Tibial nerve (tissue), 4 donors: ENCODE measurements around the gene TNFRSF18. TPM values are rescaled to one million over a fixed set of nuclear protein-coding genes. Genes with fewer than 3 reads are reported as not detected.
A peak's percentile ranks its signal among the peaks of the same experiment; 100 is the strongest.

Experiments used
- DNase-seq, 2 donors: peaks; one replicate each; pipeline ENCODE4 v3.0.0-alpha.2; 2019; ENCODE audit warnings: low spot score in 2 of 2
- H3K27ac ChIP-seq, 4 donors: fragments of 200-600 bp; sonication (generic) in 3 of 4; one replicate each; pipeline ENCODE4 v1.5.1; 2017 to 2019; ENCODE audit warnings: mild to moderate bottlenecking in 1 of 4
- H3K27me3 ChIP-seq, 2 donors: fragments of 200-600 bp; sonication (generic) in 1 of 2; one replicate each; pipeline versions ENCODE4 v1.5.1 to v1.6.0; 2017 to 2019
- H3K36me3 ChIP-seq, 3 donors: fragments of 200-600 bp; sonication (generic); one replicate each; pipeline ENCODE4 v1.5.1; 2018 to 2019
- H3K4me1 ChIP-seq, 4 donors: fragments of 200-600 bp; sonication (generic) in 3 of 4; one replicate each; pipeline ENCODE4 v1.5.1; 2017 to 2019
- H3K4me3 ChIP-seq, 4 donors: fragments of 200-600 bp; sonication (generic) in 3 of 4; one replicate each; pipeline ENCODE4 v1.5.1; 2017 to 2019; ENCODE audit warnings: mild to moderate bottlenecking in 1 of 4, moderate library complexity in 1 of 4
- H3K9me3 ChIP-seq, 4 donors: fragments of 200-600 bp; sonication (generic) in 3 of 4; one replicate each; pipeline ENCODE4 v1.5.1; 2017 to 2019
- CTCF ChIP-seq, 5 experiments: fragments of 200-600 bp in 3 of 5; fragments of 450-650 bp in 2 of 5; sonication (generic) in 3 of 5; IDR thresholded peaks; one replicate each; pipeline ENCODE4 v1.5.1; 2016 to 2019; ENCODE audit warnings: antibody characterized with exemption in 5 of 5, mild to moderate bottlenecking in 3 of 5, moderate library complexity in 2 of 5
- EP300 ChIP-seq, 2 donors: sonication (generic); formaldehyde crosslinking; IDR thresholded peaks; one replicate each; pipeline ENCODE4 v1.6.1; 2017; ENCODE audit warnings: antibody characterized with exemption in 2 of 2, mild to moderate bottlenecking in 1 of 2
- POLR2A ChIP-seq, 2 donors: fragments of 450-650 bp; IDR thresholded peaks; one replicate each; pipeline ENCODE4 v1.6.1; 2017; ENCODE audit warnings: antibody characterized with exemption in 2 of 2, mild to moderate bottlenecking in 2 of 2, moderate library complexity in 2 of 2
- WGBS, 2 donors: methylation state at CpG; one replicate each; pipeline ENCODE4 v1.1.5; 2018; 5-methylcytosine and 5-hydroxymethylcytosine counted together
- total RNA-seq, 4 donors: library from RNA; depleted of rRNA; stranded (reverse); fragments of >200 nt; gene quantifications; one replicate each; pipeline ENCODE4 v1.1.0, GENCODE V29; 2016

The TNFRSF18 gene
- total RNA-seq, 4 donors from 2014 or later = 0.44 TPM; not detected in 3

GRCh38 chr1:1230656-1231399 is 24.4 kb upstream of the TNFRSF18 start:
- 11 to 15% methylated on average over 24 of the region's 24 CpGs for WGBS, 2 donors
- peak overlapping the region; percentile 72 to 97 (median 90) for H3K27ac ChIP-seq

DNA sequence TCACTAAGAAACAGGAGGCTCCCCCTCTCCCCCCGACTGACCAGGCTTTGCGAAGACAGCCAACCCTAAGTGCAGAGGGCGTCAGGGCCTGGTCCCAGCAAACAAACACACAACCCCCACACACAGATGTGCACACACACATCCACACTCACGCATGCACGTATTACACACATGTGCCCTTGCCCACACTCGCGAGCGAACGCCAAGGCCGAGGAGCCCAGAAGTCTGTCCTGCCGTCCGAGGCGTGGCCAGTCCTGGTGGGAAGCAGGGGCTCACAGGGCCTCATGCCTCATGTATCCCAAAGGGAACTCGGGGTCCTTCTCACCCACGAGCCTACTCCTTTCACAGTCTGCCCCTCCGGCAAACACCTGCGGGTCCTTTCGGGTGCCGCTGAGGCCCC is 23.4 kb upstream of the TNFRSF18 start:
- Histone ChIP-seq H3K4me1 (peaks cover 0 to 41% (median 21%) of the 10 kb centered on the region in 4 donors), H3K4me3 (peak overlapping the region in 1 of 4 donors; percentile 95), H3K27ac (no peak overlapping the region), H3K36me3 (peaks cover 0 to 62% (median 10%) of the 10 kb centered on the region in 3 donors), H3K27me3 (no peaks in the 10 kb centered on the region), H3K9me3 (no peaks in the 10 kb centered on the region)
- no peak for DNase-seq
- TF ChIP-seq POLR2A (IDR thresholded peaks at IDR 0.05) = no peak
- no peak for TF ChIP-seq CTCF (IDR thresholded peaks at IDR 0.05)
- TF ChIP-seq EP300 (IDR thresholded peaks at IDR 0.05) = no peak
- WGBS, 2 donors = 84 to 87% methylated on average over 19 of the region's 19 CpGs

More at GRCh38 chr1:1230656-1231399, 24.4 kb upstream of the TNFRSF18 start:
- Histone ChIP-seq H3K9me3 (no peaks in the 10 kb centered on the region), H3K4me3 (peak overlapping the region; percentile 76 to 100 (median 97)), H3K36me3 (peaks cover 0 to 62% (median 10%) of the 10 kb centered on the region in 3 donors), H3K4me1 (peaks cover 0 to 41% (median 21%) of the 10 kb centered on the region in 4 donors), H3K27me3 (no peaks in the 10 kb centered on the region)
- DNase-seq = no peak
- TF ChIP-seq POLR2A (IDR thresholded peaks at IDR 0.05) = no peak
- TF ChIP-seq CTCF (IDR thresholded peaks at IDR 0.05) = no peak
- no peak for TF ChIP-seq EP300 (IDR thresholded peaks at IDR 0.05)

- no peak for TF ChIP-seq POLR2A (IDR thresholded peaks at IDR 0.05)
- TF ChIP-seq CTCF (IDR thresholded peaks at IDR 0.05) = no peak
- no peak for TF ChIP-seq EP300 (IDR thresholded peaks at IDR 0.05)
- no peak for DNase-seq
- H3K27me3 ChIP-seq = no peaks in the 10 kb centered on the region
- H3K4me1 ChIP-seq = peaks cover 0 to 38% (median 21%) of the 10 kb centered on the region in 4 donors
- H3K36me3 ChIP-seq = peaks cover 1 to 62% (median 10%) of the 10 kb centered on the region in 3 donors
- no peaks in the 10 kb centered on the region for H3K9me3 ChIP-seq
- H3K4me3 ChIP-seq = no peak overlapping the region
- WGBS, 2 donors = 87 to 91% methylated on average over 27 to 28 of the region's 28 CpGs
- no peak overlapping the region for H3K27ac ChIP-seq
Measured at GRCh38 chr1:1228596-1229321, 22.4 kb upstream of the TNFRSF18 start.

DNA sequence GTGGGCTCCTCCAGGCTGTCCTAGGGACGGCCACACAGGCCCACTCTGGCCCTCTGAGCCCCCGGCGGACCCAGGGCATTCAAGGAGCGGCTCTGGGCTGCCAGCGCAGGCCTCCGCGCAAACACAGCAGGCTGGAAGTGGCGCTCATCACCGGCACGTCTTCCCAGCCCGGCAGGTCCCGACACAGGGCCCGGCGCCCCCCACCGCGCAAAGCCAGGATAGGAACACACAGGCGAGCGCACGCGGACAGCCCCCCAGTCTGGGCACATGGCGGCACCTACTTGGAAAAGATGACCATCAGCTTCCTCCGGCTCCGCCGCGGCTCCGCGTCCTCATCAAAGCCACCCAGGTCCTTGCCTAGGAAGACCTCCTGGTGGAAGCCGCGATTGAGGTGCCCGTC is 21.8 kb upstream of the TNFRSF18 start:
- no peak for DNase-seq
- Histone ChIP-seq H3K27ac (no peak overlapping the region), H3K36me3 (peaks cover 2 to 62% (median 10%) of the 10 kb centered on the region in 3 donors), H3K27me3 (no peaks in the 10 kb centered on the region), H3K9me3 (no peaks in the 10 kb centered on the region), H3K4me1 (peaks cover 0 to 32% (median 20%) of the 10 kb centered on the region in 4 donors), H3K4me3 (no peak overlapping the region)
- no peak for TF ChIP-seq POLR2A (IDR thresholded peaks at IDR 0.05)
- WGBS, 2 donors = 96 to 98% methylated on average over 24 to 29 of the region's 30 CpGs

- 95 to 97% methylated on average over 12 to 17 of the region's 25 CpGs for WGBS, 2 donors
- Histone ChIP-seq H3K9me3 (no peaks in the 10 kb centered on the region), H3K4me1 (peaks cover 0 to 24% (median 18%) of the 10 kb centered on the region in 4 donors), H3K36me3 (peaks cover 3 to 68% (median 16%) of the 10 kb centered on the region in 3 donors), H3K27me3 (no peaks in the 10 kb centered on the region), H3K27ac (no peak overlapping the region), H3K4me3 (no peak overlapping the region)
- TF ChIP-seq POLR2A (IDR thresholded peaks at IDR 0.05) (no peak), CTCF (IDR thresholded peaks at IDR 0.05) (no peak), EP300 (IDR thresholded peaks at IDR 0.05) (no peak)
- no peak for DNase-seq
Measured at GRCh38 chr1:1227386-1227785, 21.0 kb upstream of the TNFRSF18 start.
